GM15510 (cell line): ENCODE measurements around the gene SCAANT1.

ENCODE experiments used
- POLR2A ChIP-seq: IDR thresholded peaks from 3 replicates; pipeline ENCODE4 v1.6.1; 2011; ENCODE audit warnings: borderline replicate concordance; ENCODE audit not compliant: insufficient read length; ENCODE audit errors: extremely low read depth

Gene SCAANT1

GRCh38 chr3:63864965-63865327 is 47.2 kb downstream of the SCAANT1 start:
- TF ChIP-seq POLR2A: no peak

- no peak for TF ChIP-seq POLR2A
Measured at GRCh38 chr3:63864008-63864964, 47.9 kb downstream of the SCAANT1 start.

- peak; percentile 61 for TF ChIP-seq POLR2A
Measured at GRCh38 chr3:63863150-63864007, 48.8 kb downstream of the SCAANT1 start, which contains the start of the genes ATXN7 and THOC7. Gene ATXN7, plus strand, starts transcription at chr3:63863867. Its CDS starts 48,732 bp downstream, at chr3:63912599. Gene THOC7, minus strand, starts transcription at chr3:63863805. Its CDS starts 15 bp downstream, at chr3:63863790.

- TF ChIP-seq POLR2A: no peak
Measured at GRCh38 chr3:63862804-63863149, 49.4 kb downstream of the SCAANT1 start.
